Neuronal stem cell (in vitro differentiated cells): ENCODE results near the gene VMP1.

Experiments used
- DNase-seq: peaks from one replicate; pipeline ENCODE4 v3.0.0-alpha.2; 2013; ENCODE audit warnings: low spot score
- H2AFZ ChIP-seq: one replicate; pipeline ENCODE4 v1.6.1; 2013; ENCODE audit warnings: mild to moderate bottlenecking, low read length, inconsistent platforms
- H2AK5ac ChIP-seq: 2 replicates; pipeline ENCODE4 v1.6.1; 2013; ENCODE audit warnings: low read depth, mild to moderate bottlenecking, inconsistent platforms, low read length, moderate library complexity, mixed read lengths
- H2BK120ac ChIP-seq: 2 replicates; pipeline ENCODE4 v1.6.1; 2013; ENCODE audit warnings: low read depth, mild to moderate bottlenecking, inconsistent platforms, low read length, moderate library complexity, mixed read lengths
- H2BK12ac ChIP-seq: one replicate; pipeline ENCODE4 v1.6.1; 2013; ENCODE audit warnings: low read length, inconsistent platforms
- H2BK15ac ChIP-seq: 2 replicates; pipeline ENCODE4 v1.6.1; 2013; ENCODE audit warnings: mild to moderate bottlenecking, low read length, inconsistent platforms, mixed read lengths
- H2BK5ac ChIP-seq: one replicate; pipeline ENCODE4 v1.6.1; 2013; ENCODE audit warnings: inconsistent platforms, mild to moderate bottlenecking, low read length, moderate library complexity
- H3K14ac ChIP-seq: one replicate; pipeline ENCODE4 v1.6.1; 2013; ENCODE audit warnings: low read length, inconsistent platforms
- H3K18ac ChIP-seq: 2 replicates; pipeline ENCODE4 v1.6.1; 2013; ENCODE audit warnings: low read length, inconsistent platforms
- H3K23ac ChIP-seq: 2 replicates; pipeline ENCODE4 v1.6.1; 2013; ENCODE audit warnings: low read depth, mild to moderate bottlenecking, mixed read lengths, low read length, inconsistent platforms; ENCODE audit not compliant: poor library complexity
- H3K27ac ChIP-seq: replicated peaks from 3 replicates; pipeline ENCODE4 v1.5.1; 2013; ENCODE audit warnings: low read length, inconsistent platforms
- H3K27me3 ChIP-seq, 3 experiments: 2 replicates each; pipeline ENCODE4 v1.6.1; 2013; ENCODE audit warnings: low read length in 3 of 3, mild to moderate bottlenecking in 2 of 3, inconsistent platforms in 1 of 3, low read depth in 1 of 3, mixed read lengths in 1 of 3, moderate library complexity in 1 of 3; ENCODE audit not compliant: control insufficient read depth in 3 of 3, insufficient read depth in 3 of 3
- H3K36me3 ChIP-seq, 2 donors: replicated peaks in 1 of 2; 2 replicates each; pipeline ENCODE4 v1.6.1; 2013; ENCODE audit warnings: low read length in 2 of 2; ENCODE audit not compliant: control insufficient read depth in 2 of 2, insufficient read depth in 2 of 2
- H3K4ac ChIP-seq: 2 replicates; pipeline ENCODE4 v1.6.1; 2013; ENCODE audit warnings: inconsistent platforms, mild to moderate bottlenecking, low read length, moderate library complexity
- H3K4me1 ChIP-seq, 2 donors: 1 replicate in 1 of 2; 2 replicates in 1 of 2; pipeline ENCODE4 v1.6.1; 2013; ENCODE audit warnings: low read length in 2 of 2, low read depth in 1 of 2; ENCODE audit not compliant: control insufficient read depth in 2 of 2, insufficient read depth in 1 of 2
- H3K4me2 ChIP-seq: one replicate; pipeline ENCODE4 v1.6.1; 2013; ENCODE audit warnings: mild to moderate bottlenecking, low read length, inconsistent platforms; ENCODE audit not compliant: insufficient read depth, poor library complexity, severe bottlenecking
- H3K4me3 ChIP-seq, 2 donors: 2 replicates each; pipeline ENCODE4 v1.5.1; 2013; ENCODE audit warnings: low read length in 2 of 2, mild to moderate bottlenecking in 2 of 2, inconsistent platforms in 1 of 2, moderate library complexity in 1 of 2
- H3K79me1 ChIP-seq: one replicate; pipeline ENCODE4 v1.6.1; 2013; ENCODE audit warnings: low read depth, mild to moderate bottlenecking, inconsistent platforms, low read length, moderate library complexity
- H3K9ac ChIP-seq: one replicate; pipeline ENCODE4 v1.6.1; 2013; ENCODE audit warnings: mild to moderate bottlenecking, low read depth, low read length, inconsistent platforms; ENCODE audit not compliant: poor library complexity
- H3K9me3 ChIP-seq, 2 donors: replicated peaks in 1 of 2; 2 replicates each; pipeline versions ENCODE3 to v1.6.1; 2013; ENCODE audit warnings: low read length in 2 of 2, mild to moderate bottlenecking in 2 of 2, inconsistent platforms in 1 of 2, low read depth in 1 of 2, mixed read lengths in 1 of 2, moderate library complexity in 1 of 2; ENCODE audit not compliant: control insufficient read depth in 2 of 2, insufficient read depth in 1 of 2
- H4K8ac ChIP-seq: one replicate; pipeline ENCODE4 v1.6.1; 2013; ENCODE audit warnings: low read depth, mild to moderate bottlenecking, inconsistent platforms, low read length, moderate library complexity
- H4K91ac ChIP-seq: one replicate; pipeline ENCODE4 v1.6.1; 2013; ENCODE audit warnings: low read length, low read depth, mild to moderate bottlenecking, inconsistent platforms; ENCODE audit not compliant: poor library complexity
- WGBS, 2 donors: extraction: QIAGEN DNeasy Blood & Tissue Kit; methylation state at CpG; one replicate each; pipeline ENCODE4 v1.1.7; 2013; ENCODE audit warnings: missing lambda C conversion rate in 2 of 2, mixed read lengths in 1 of 2; ENCODE audit not compliant: insufficient read length in 2 of 2, insufficient replicate concordance in 1 of 2; ENCODE audit errors: extremely low coverage in 2 of 2; 5-methylcytosine and 5-hydroxymethylcytosine counted together

VMP1 gene

DNA sequence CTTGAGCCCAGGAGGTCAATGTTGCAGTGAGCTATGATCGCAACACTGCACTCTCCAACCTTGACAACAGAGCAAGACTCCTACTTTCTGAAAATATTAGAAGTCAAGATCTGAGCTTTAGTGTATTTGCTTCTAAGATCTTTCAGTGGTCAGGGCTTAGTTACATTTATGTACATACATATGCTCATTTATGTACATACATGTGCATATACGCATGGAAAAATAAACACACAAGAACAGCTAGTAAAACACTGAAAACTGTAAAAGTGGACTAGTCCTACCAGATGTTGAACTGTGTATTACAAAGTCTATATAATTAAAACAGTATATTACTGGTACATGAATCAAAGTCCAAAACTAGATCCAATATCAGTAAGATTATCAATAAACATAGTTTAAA is 28.5 kb upstream of the VMP1 start:
- peaks cover 31 to 100% of the 10 kb centered on the region in 2 donors for H3K36me3 ChIP-seq
- WGBS, 2 donors, result no CpG with 5 or more reads among the region's 2 CpGs

GRCh38 chr17:59680314-59680713 is 27.1 kb upstream of the VMP1 start:
- no peak overlapping the region for H3K9ac ChIP-seq
- no peaks in the 10 kb centered on the region for H3K79me1 ChIP-seq

More for the DNA sequence above, 28.5 kb upstream of the VMP1 start:
- Histone ChIP-seq H2BK120ac (no peak overlapping the region), H3K4me1 (no peaks in the 10 kb centered on the region), H3K9ac (no peak overlapping the region), H3K27ac (no peak overlapping the region), H3K4ac (no peak overlapping the region), H2AFZ (no peak overlapping the region), H2BK12ac (no peak overlapping the region), H4K91ac (no peak overlapping the region), H4K8ac (no peak overlapping the region), H3K14ac (no peak overlapping the region), H3K9me3 (no peaks in the 10 kb centered on the region), H3K18ac (no peak overlapping the region), H2BK5ac (no peak overlapping the region), H3K79me1 (no peaks in the 10 kb centered on the region), H3K23ac (no peak overlapping the region), H3K4me3 (no peak overlapping the region), H2BK15ac (no peak overlapping the region), H3K4me2 (no peak overlapping the region), H3K27me3 (no peaks in the 10 kb centered on the region), H2AK5ac (no peak overlapping the region)
- no peak for DNase-seq

GRCh38 chr17:59683283-59683682 is 24.2 kb upstream of the VMP1 start:
- Histone ChIP-seq H3K4me3 (no peak overlapping the region), H3K36me3 (peaks cover 30 to 100% of the 10 kb centered on the region in 2 donors), H4K91ac (no peak overlapping the region)

More at GRCh38 chr17:59680314-59680713, 27.1 kb upstream of the VMP1 start:
- Histone ChIP-seq H4K8ac (no peak overlapping the region), H3K9me3 (no peaks in the 10 kb centered on the region), H4K91ac (no peak overlapping the region), H3K23ac (no peak overlapping the region), H3K14ac (no peak overlapping the region), H2BK15ac (no peak overlapping the region), H3K4me1 (no peaks in the 10 kb centered on the region), H3K4me3 (no peak overlapping the region), H2BK120ac (no peak overlapping the region), H3K27ac (no peak overlapping the region), H3K18ac (no peak overlapping the region), H2AFZ (no peak overlapping the region), H3K27me3 (no peaks in the 10 kb centered on the region), H2AK5ac (no peak overlapping the region), H2BK12ac (no peak overlapping the region), H3K4ac (no peak overlapping the region), H3K4me2 (no peak overlapping the region), H2BK5ac (no peak overlapping the region), H3K36me3 (peaks cover 33 to 100% of the 10 kb centered on the region in 2 donors)
- no peak for DNase-seq
- 100% methylated on average over 1 of the region's 4 CpGs; no CpG with 5 or more reads in 1 of the 2 donors for WGBS, 2 donors

GRCh38 chr17:59684967-59685366 is 22.5 kb upstream of the VMP1 start:
- Histone ChIP-seq H4K8ac (no peak overlapping the region), H2BK12ac (no peak overlapping the region), H2AK5ac (no peak overlapping the region), H4K91ac (no peak overlapping the region), H3K9me3 (no peaks in the 10 kb centered on the region), H3K4me2 (no peak overlapping the region), H3K36me3 (peaks cover 26 to 100% of the 10 kb centered on the region in 2 donors), H2BK15ac (no peak overlapping the region), H3K4me1 (no peaks in the 10 kb centered on the region), H3K14ac (no peak overlapping the region), H3K23ac (no peak overlapping the region), H3K27ac (no peak overlapping the region), H3K4me3 (no peak overlapping the region), H3K4ac (no peak overlapping the region), H3K9ac (no peak overlapping the region), H3K18ac (no peak overlapping the region), H3K79me1 (no peaks in the 10 kb centered on the region), H2AFZ (no peak overlapping the region), H3K27me3 (no peaks in the 10 kb centered on the region), H2BK120ac (no peak overlapping the region), H2BK5ac (no peak overlapping the region)
- no peak for DNase-seq
- no CpG with 5 or more reads among the region's 6 CpGs for WGBS, 2 donors

More at GRCh38 chr17:59683283-59683682, 24.2 kb upstream of the VMP1 start:
- H2BK5ac ChIP-seq, result no peak overlapping the region
- no peak overlapping the region for H3K4me2 ChIP-seq
- no peaks in the 10 kb centered on the region for H3K4me1 ChIP-seq
- H2BK15ac ChIP-seq, result no peak overlapping the region
- no peak overlapping the region for H4K8ac ChIP-seq
- no peak overlapping the region for H3K4ac ChIP-seq
- no peak overlapping the region for H2BK120ac ChIP-seq
- H3K27ac ChIP-seq, result no peak overlapping the region
- no peak for DNase-seq
- no peak overlapping the region for H2AK5ac ChIP-seq
- no peak overlapping the region for H3K9ac ChIP-seq
- no peak overlapping the region for H3K14ac ChIP-seq
- H3K9me3 ChIP-seq, result no peaks in the 10 kb centered on the region
- no peak overlapping the region for H2AFZ ChIP-seq
- no peaks in the 10 kb centered on the region for H3K79me1 ChIP-seq
- H3K23ac ChIP-seq, result no peak overlapping the region
- no peak overlapping the region for H3K18ac ChIP-seq
- no peak overlapping the region for H2BK12ac ChIP-seq
- no peaks in the 10 kb centered on the region for H3K27me3 ChIP-seq
